Heart right ventricle (tissue), 16 donors: ENCODE results near the gene GYS2. TPM values are rescaled to one million over a fixed set of nuclear protein-coding genes. Genes with fewer than 3 reads are reported as not detected.

Experiments
- ATAC-seq, 8 donors: fragments of 200-7000 bp; cut with Tn5 transposase; one replicate each; pipeline ENCODE4 v1.9.1; 2020; ENCODE audit warnings: mild to moderate bottlenecking in 8 of 8, moderate library complexity in 8 of 8, moderate number of reproducible peaks in 1 of 8
- DNase-seq, 2 donors: peaks; one replicate each; pipeline ENCODE4 v3.0.0-alpha.2; 2020
- H3K27ac ChIP-seq, 10 donors: fragments of 200-600 bp; sonication (generic) in 2 of 10; one replicate each; pipeline versions ENCODE4 v1.5.0 to v1.8.0; 2020 to 2022; ENCODE audit warnings: mild to moderate bottlenecking in 3 of 10
- H3K27me3 ChIP-seq, 7 donors: fragments of 200-600 bp; one replicate each; pipeline ENCODE4 v1.8.0; 2021 to 2022; ENCODE audit warnings: mild to moderate bottlenecking in 2 of 7
- H3K36me3 ChIP-seq, 9 donors: fragments of 200-600 bp; sonication (generic) in 1 of 9; one replicate each; pipeline versions ENCODE4 v1.5.0 to v1.8.0; 2020 to 2022; ENCODE audit warnings: mild to moderate bottlenecking in 2 of 9
- H3K4me1 ChIP-seq, 9 donors: fragments of 200-600 bp; sonication (generic) in 1 of 9; one replicate each; pipeline versions ENCODE4 v1.5.0 to v1.8.0; 2020 to 2022; ENCODE audit warnings: mild to moderate bottlenecking in 4 of 9
- H3K4me3 ChIP-seq, 10 donors: fragments of 200-600 bp; sonication (generic) in 2 of 10; one replicate each; pipeline versions ENCODE4 v1.5.0 to v1.8.0; 2020 to 2022; ENCODE audit warnings: mild to moderate bottlenecking in 7 of 10, moderate library complexity in 2 of 10
- H3K9me3 ChIP-seq, 11 donors: fragments of 200-600 bp in 10 of 11; sonication (generic) in 2 of 11; one replicate each; pipeline versions ENCODE4 v1.5.0 to v1.8.0; 2013 to 2022; ENCODE audit warnings: mild to moderate bottlenecking in 2 of 11, control low read depth in 1 of 11, moderate library complexity in 1 of 11
- CTCF ChIP-seq, 9 donors: fragments of 200-600 bp; sonication (generic) in 2 of 9; IDR thresholded peaks; one replicate each; pipeline versions ENCODE4 v1.5.0 to v1.8.0; 2021 to 2022; ENCODE audit warnings: antibody characterized with exemption in 9 of 9, mild to moderate bottlenecking in 5 of 9, moderate library complexity in 1 of 9
- WGBS, 2 donors: extraction: QIAGEN DNeasy Blood & Tissue Kit; methylation state at CpG; one replicate each; pipeline ENCODE4 v1.1.7; 2013; ENCODE audit warnings: inconsistent platforms in 1 of 2; 5-methylcytosine and 5-hydroxymethylcytosine counted together
- intact Hi-C, 10 donors: fragments of 100-400 bp; cut with DNase I; formaldehyde crosslinking; loops; one replicate each; pipeline versions ENCODE4 v1.11.1 to v1.14.2; 2022
- polyA plus RNA-seq, 2 donors: library from polyadenylated mRNA; stranded (reverse); fragments of 200-250 nt; gene quantifications; one replicate each; pipeline ENCODE4 v1.2.3, GENCODE V29; 2013
- total RNA-seq, 10 donors: library from RNA; stranded (reverse); fragmentation: NEBNext Ultra II Directional in 3 of 10; extraction: Animal tissue kit (Norgen Biotek cat#: 25700) in 3 of 10; gene quantifications; one replicate each; pipeline versions ENCODE4 v1.2.1 to v1.2.4, GENCODE V29; 2021 to 2023
- donor health status: Arrhythmogenic right ventricular cardiomyopathy.
- donor health status: ischemic (EF 13 %, LVEDD 7.1; RV severe dilation, severe dysfunction).
- donor health status: healthy with polysubstance abuse.
- donor health status: DM: no; HTN: yes; CAD: no.
- donor health status: DM: no; HTN: no; CAD: no.
- donor health status: ischemic (EF 25% LVEDD 6.9; RV normal size, moderate dysfunction).
- donor health status: ischemic (EF 25% LVEDD 5.7; RV mildly dilated, moderate dysfunction).
- donor health status: healthy.
- donor health status: DM: yes; HTN: yes; CAD: no.
- donor health status: Ischemic cardiomyopathy.
- donor health status: ischemic (EF 35%, LVEDD 5.7; RV mildly dilated, moderate dysfunction).
- donor health status: nonischemic (EF 11% LVEDD 7.7; RV severe dilation, severe dysfunction).
- donor health status: DM: yes; HTN: yes; CAD: no.
- donor health status: PGD.
- donor health status: ischemic (EF 29% LVEDD 5.4; RV normal size, mild dysfunction).
- donor health status: nonischemic (EF 23%, LVEDD 6.1; RV moderate dilation, normal function).

The GYS2 gene
- total and polyA plus RNA-seq, 12 donors, result 0.09 to 0.37 (median 0.15) TPM; not detected in 7

GRCh38 chr12:21571046-21571445 is 33.6 kb downstream of the GYS2 start:
- Histone ChIP-seq H3K4me1 (no peaks in the 10 kb centered on the region), H3K4me3 (no peak overlapping the region), H3K9me3 (no peaks in the 10 kb centered on the region), H3K27ac (no peak overlapping the region), H3K36me3 (no peaks in the 10 kb centered on the region), H3K27me3 (no peaks in the 10 kb centered on the region)
- intact Hi-C loops, result no loop called here
- TF ChIP-seq CTCF (IDR thresholded peaks at IDR 0.05), result no peak
- WGBS, 2 donors, result 64 to 74% methylated on average over 5 of the region's 5 CpGs
- ATAC-seq (no peak), DNase-seq (no peak)

- ATAC-seq (no peak), DNase-seq (no peak)
- Histone ChIP-seq H3K4me3 (no peak overlapping the region), H3K9me3 (no peaks in the 10 kb centered on the region), H3K36me3 (no peaks in the 10 kb centered on the region), H3K27ac (no peak overlapping the region), H3K27me3 (no peaks in the 10 kb centered on the region), H3K4me1 (no peaks in the 10 kb centered on the region)
- no peak for TF ChIP-seq CTCF (IDR thresholded peaks at IDR 0.05)
- WGBS, 2 donors, result 88 to 90% methylated on average over 4 of the region's 4 CpGs
- intact Hi-C loops, result no loop called here
These were observed 36.5 kb downstream of the GYS2 start for GRCh38 chr12:21568115-21568514.

- no peaks in the 10 kb centered on the region for H3K9me3 ChIP-seq
These were observed 37.7 kb downstream of the GYS2 start for GRCh38 chr12:21566907-21567394.

GRCh38 chr12:21566223-21566906 is 38.3 kb downstream of the GYS2 start:
- no peak overlapping the region for H3K27ac ChIP-seq
- no peaks in the 10 kb centered on the region for H3K27me3 ChIP-seq
- H3K4me3 ChIP-seq, result no peak overlapping the region
- DNase-seq (no peak), ATAC-seq (no peak)
- no peaks in the 10 kb centered on the region for H3K36me3 ChIP-seq
- intact Hi-C loops, result no loop called here
- no peaks in the 10 kb centered on the region for H3K4me1 ChIP-seq
- no peak for TF ChIP-seq CTCF (IDR thresholded peaks at IDR 0.05)
- no peaks in the 10 kb centered on the region for H3K9me3 ChIP-seq
- WGBS, 2 donors, result 85 to 90% methylated on average over 5 of the region's 5 CpGs

More at GRCh38 chr12:21566907-21567394, 37.7 kb downstream of the GYS2 start:
- no peak for DNase-seq
- no peaks in the 10 kb centered on the region for H3K36me3 ChIP-seq
- no peak overlapping the region for H3K27ac ChIP-seq
- no peak overlapping the region for H3K4me3 ChIP-seq
- H3K4me1 ChIP-seq, result no peaks in the 10 kb centered on the region
- no peaks in the 10 kb centered on the region for H3K27me3 ChIP-seq
- no peak for ATAC-seq
- TF ChIP-seq CTCF (IDR thresholded peaks at IDR 0.05), result no peak
- 76 to 84% methylated on average over 3 of the region's 3 CpGs for WGBS, 2 donors
- intact Hi-C loops, result no loop called here
